ENCODE data around the gene SAT2. TPM values are rescaled to one million over a fixed set of nuclear protein-coding genes. Genes with fewer than 3 reads are reported as not detected.
"Not testable (repeated sequence)": the region's sequence is repeated elsewhere in the genome, so short reads cannot be mapped to it uniquely, and the experiment has no call there.

The SAT2 gene
- total RNA-seq, 1 donor from 2014 or later: 89.1 TPM

DNA sequence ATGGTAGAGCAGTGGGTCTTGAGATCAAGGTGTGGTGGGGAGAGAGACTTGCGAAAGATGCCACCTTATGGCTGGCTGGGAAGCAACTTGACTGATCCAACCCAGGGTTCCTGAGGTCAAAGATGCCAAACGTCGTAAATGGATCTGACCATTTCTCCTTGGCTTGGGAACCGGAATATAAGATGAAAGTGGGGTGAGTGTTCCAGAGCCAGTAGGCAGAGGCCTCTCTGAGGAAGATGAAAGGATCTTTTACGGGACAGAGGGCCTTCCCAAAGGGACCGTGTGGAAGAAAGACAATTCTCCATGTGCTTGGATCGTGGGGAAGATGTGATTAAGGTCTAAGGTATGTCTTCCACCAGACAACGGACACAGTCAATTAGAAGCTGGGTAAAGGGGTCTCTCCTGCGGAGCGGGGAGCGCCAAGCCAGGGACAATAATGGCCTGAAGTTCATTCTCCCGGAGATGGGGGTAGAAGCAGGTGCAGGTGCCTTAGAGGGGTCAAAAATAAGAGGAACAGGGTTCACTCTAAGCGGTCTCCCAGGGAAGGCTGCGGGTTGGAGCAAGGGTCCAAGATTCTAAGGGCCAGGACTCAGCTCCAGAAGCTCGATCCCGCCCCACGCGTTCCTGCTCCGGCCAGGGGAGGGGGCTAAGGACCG lies 13.7 kb downstream of the SAT2 start:
- Mint-ChIP-seq H3K27me3 (ENCODE audit: low read depth) (peaks cover 2% of the 10 kb centered on the region), H3K4me3 (peak overlapping the region; percentile 89), H3K27ac (ENCODE audit: unreplicated experiment) (peak overlapping the region; percentile 60), H3K36me3 (ENCODE audit: low read depth) (no peaks in the 10 kb centered on the region), H3K9me3 (no peaks in the 10 kb centered on the region), H3K4me1 (peaks cover 46% of the 10 kb centered on the region)
- TF ChIP-seq, protein P1, sequence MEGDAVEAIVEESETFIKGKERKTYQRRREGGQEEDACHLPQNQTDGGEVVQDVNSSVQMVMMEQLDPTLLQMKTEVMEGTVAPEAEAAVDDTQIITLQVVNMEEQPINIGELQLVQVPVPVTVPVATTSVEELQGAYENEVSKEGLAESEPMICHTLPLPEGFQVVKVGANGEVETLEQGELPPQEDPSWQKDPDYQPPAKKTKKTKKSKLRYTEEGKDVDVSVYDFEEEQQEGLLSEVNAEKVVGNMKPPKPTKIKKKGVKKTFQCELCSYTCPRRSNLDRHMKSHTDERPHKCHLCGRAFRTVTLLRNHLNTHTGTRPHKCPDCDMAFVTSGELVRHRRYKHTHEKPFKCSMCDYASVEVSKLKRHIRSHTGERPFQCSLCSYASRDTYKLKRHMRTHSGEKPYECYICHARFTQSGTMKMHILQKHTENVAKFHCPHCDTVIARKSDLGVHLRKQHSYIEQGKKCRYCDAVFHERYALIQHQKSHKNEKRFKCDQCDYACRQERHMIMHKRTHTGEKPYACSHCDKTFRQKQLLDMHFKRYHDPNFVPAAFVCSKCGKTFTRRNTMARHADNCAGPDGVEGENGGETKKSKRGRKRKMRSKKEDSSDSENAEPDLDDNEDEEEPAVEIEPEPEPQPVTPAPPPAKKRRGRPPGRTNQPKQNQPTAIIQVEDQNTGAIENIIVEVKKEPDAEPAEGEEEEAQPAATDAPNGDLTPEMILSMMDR (conservative IDR thresholded peaks at IDR 0.05): no peak
- no peak for DNase-seq (ENCODE audit: low read depth, low spot score)

DNA sequence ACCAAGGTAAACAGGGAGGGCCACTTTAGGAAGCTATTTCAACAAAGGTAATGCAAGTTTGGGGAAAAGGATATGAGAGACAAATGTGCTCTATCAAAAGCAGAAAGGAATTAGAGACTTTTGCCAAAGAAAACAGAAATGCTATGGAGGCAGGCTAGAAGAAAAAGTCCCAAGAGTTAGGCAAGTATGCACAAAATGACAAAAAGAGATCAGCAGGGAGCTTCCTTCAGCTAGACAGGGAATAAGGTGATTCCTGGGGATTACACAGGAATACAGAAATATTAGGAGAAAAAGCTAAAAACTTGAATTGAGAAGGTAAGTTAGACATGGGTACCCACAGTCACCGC lies 15.4 kb downstream of the SAT2 start:
- Mint-ChIP-seq H3K4me3 (peak overlapping the region; percentile 75), H3K9me3 (no peaks in the 10 kb centered on the region), H3K27me3 (ENCODE audit: low read depth) (peaks cover 2% of the 10 kb centered on the region), H3K36me3 (ENCODE audit: low read depth) (no peaks in the 10 kb centered on the region), H3K4me1 (peaks cover 46% of the 10 kb centered on the region), H3K27ac (ENCODE audit: unreplicated experiment) (no peak overlapping the region)
- DNase-seq (ENCODE audit: low read depth, low spot score): no peak
- TF ChIP-seq, protein P1 (conservative IDR thresholded peaks at IDR 0.05): no peak

DNA sequence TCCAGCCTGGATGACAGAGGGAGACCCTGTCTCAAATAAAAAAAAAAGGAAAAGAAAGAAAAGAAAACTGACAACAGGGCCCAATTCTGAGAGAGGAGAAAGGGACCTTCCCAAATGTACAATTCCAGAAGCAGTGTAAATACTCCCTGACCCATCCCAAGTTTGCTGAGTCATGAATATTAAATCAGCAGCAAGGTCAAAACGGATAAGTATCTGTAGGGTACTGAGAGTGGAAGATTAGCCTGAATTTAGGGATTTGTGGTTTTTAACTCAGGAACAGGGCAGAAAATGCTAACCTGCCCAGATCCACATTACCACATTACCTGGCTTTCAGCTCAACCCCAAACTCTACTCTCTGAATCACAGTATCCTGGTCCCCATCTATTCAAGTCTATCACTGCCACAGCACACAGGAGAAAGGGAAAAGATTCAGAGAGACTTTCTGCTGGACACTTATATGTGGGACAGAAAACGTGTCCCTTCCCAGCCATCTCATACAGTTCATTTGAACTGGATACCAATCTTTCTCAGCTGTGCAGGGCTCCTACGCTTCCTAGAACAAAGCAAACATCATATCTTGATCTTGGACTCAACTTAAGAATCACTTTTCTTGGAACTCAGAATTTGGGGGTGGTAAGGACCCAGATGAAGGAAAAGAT lies 15.9 kb downstream of the SAT2 start:
- Mint-ChIP-seq H3K4me3 (peak overlapping the region; percentile 75), H3K27ac (ENCODE audit: unreplicated experiment) (no peak overlapping the region), H3K4me1 (peaks cover 46% of the 10 kb centered on the region), H3K9me3 (no peaks in the 10 kb centered on the region), H3K36me3 (ENCODE audit: low read depth) (no peaks in the 10 kb centered on the region), H3K27me3 (ENCODE audit: low read depth) (peaks cover 2% of the 10 kb centered on the region)
- TF ChIP-seq, protein P1 (conservative IDR thresholded peaks at IDR 0.05): no peak
- no peak for DNase-seq (ENCODE audit: low read depth, low spot score)

DNA sequence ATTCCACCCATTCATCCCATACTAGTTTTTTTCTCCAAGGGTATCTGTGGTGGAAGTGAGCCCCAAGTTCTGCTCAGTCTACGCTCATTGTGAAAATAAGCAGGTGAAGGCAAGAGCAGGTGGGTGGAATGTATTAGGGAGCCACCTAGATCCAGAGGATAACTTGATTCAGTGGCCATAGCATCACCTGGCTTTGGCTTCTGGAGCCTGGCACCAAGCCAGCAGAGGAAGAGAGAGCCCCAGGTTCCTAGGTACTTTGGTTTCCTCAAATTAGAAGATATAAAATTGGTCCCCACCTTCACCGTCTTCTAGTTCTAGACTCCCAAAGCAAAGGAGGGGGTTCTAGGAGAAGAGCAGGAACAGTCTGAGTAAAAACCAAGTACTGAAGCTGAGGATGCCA lies 17.0 kb downstream of the SAT2 start:
- Mint-ChIP-seq H3K4me3 (peak overlapping the region; percentile 69), H3K27ac (ENCODE audit: unreplicated experiment) (no peak overlapping the region), H3K36me3 (ENCODE audit: low read depth) (peaks cover 6% of the 10 kb centered on the region), H3K9me3 (no peaks in the 10 kb centered on the region), H3K4me1 (peaks cover 50% of the 10 kb centered on the region), H3K27me3 (ENCODE audit: low read depth) (peaks cover 2% of the 10 kb centered on the region)
- DNase-seq (ENCODE audit: low read depth, low spot score): no peak
- TF ChIP-seq, protein P1 (conservative IDR thresholded peaks at IDR 0.05): no peak

DNA sequence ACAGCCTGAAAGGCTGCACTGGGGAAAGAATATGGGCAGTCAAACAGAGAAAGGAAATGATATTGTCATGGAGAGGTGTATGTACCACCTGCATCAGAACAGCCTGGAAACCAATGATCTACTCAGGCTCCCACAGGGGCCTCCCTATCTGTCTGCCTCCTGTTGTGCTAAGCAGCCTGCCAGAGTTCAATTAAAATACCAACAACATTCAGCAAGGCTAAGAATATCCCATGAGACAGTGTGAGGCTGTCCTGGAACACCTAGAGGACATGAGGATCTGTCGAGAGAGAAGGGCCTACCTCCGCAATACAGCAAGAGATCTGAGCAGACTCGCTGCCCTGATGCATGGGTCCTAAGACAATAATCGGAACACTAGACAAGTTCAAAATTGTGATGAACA lies 21.3 kb downstream of the SAT2 start:
- no peak overlapping the region for H3K27ac Mint-ChIP-seq (ENCODE audit: unreplicated experiment)
- H3K4me1 Mint-ChIP-seq: peaks cover 19% of the 10 kb centered on the region
- peaks cover 19% of the 10 kb centered on the region for H3K36me3 Mint-ChIP-seq (ENCODE audit: low read depth)
- TF ChIP-seq, protein P1 (conservative IDR thresholded peaks at IDR 0.05): no peak
- peak overlapping the region; percentile 6 for H3K4me3 Mint-ChIP-seq
- no peak for DNase-seq (ENCODE audit: low read depth, low spot score)
- H3K27me3 Mint-ChIP-seq (ENCODE audit: low read depth): no peaks in the 10 kb centered on the region
- no peaks in the 10 kb centered on the region for H3K9me3 Mint-ChIP-seq

DNA sequence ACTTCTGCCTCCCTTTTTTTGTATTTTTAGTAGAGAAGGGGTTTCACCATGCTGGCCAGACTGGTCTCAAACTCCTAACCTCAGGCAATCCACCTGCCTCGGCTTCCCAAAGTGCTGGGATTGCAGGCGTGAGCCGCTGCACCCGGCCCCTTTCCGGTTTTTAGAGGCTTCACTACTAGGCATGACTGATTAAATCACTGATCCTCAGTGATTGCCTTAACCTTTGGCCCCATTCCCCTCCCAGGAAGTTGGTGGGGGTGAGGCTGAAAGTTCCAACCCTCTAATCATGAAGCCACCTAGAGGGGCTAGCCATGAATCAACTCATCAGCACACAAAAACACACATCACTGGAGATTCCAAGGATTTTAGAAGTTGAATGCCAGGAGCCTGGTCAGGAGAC lies 30.1 kb downstream of the SAT2 start:
- DNase-seq (ENCODE audit: low read depth, low spot score); H3K4me3 Mint-ChIP-seq; H3K4me1 Mint-ChIP-seq; H3K27ac Mint-ChIP-seq (ENCODE audit: unreplicated experiment); H3K27me3 Mint-ChIP-seq (ENCODE audit: low read depth); H3K9me3 Mint-ChIP-seq: not testable (repeated sequence)
- peaks cover 26% of the 10 kb centered on the region for H3K36me3 Mint-ChIP-seq (ENCODE audit: low read depth)

All from neural crest cell (in vitro differentiated cells).